GM10266 (cell line): Measurements from ENCODE around the gene CNOT2.

ENCODE experiments used
- DNase-seq: peaks from one replicate; pipeline ENCODE4 v3.0.0; 2012; ENCODE audit errors: extremely low spot score
- TF ChIP-seq, protein P1 (sequence below): IDR thresholded peaks from 2 replicates; pipeline ENCODE4 v1.5.1; 2012; ENCODE audit warnings: mild to moderate bottlenecking, low read depth; ENCODE audit not compliant: control insufficient read depth, insufficient read depth; ENCODE audit errors: missing control alignments

The CNOT2 gene

DNA sequence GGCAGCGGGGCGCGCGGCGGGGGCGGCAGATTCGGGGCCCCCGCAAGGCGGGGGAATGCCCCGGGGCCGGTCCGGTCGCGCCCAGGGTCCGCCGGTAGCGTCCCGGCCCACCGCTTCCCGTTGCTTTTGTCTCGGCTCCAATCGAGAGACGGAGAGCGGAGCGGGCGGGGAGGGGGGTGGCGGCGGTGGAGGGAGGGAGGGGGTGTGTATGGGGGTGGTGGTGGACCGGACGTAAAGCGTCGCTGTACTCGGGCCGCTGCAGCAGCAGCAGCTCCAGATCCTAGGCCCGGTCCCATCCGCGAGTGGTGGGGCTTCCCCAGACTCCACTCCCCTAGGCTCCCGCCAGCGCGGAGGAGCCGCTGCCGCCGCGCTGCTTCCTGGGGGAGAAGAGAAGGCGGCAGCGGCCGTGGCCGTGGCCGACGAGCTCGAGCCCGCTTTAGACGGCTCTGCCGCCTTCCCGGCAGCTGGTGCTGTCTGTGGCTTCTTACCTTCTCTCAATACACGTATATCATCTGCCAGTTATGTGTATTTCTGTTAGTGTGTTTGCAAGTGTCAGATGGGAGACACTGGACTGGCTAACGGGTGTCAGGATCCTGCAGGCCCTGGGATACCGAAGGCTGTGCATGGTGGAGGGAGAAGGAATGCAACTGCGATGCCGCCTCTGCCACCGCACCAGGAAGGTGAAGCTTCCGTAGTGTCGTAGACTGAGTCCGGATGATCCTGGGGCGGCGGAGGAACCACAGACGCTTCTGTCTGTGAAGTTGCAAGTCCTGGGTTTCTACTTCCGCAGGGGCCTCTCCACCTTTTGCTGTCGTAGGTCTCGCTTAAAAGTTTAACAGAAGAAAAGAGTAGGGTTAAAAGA, 508 bp downstream of the CNOT2 start:
- TF ChIP-seq, protein P1, sequence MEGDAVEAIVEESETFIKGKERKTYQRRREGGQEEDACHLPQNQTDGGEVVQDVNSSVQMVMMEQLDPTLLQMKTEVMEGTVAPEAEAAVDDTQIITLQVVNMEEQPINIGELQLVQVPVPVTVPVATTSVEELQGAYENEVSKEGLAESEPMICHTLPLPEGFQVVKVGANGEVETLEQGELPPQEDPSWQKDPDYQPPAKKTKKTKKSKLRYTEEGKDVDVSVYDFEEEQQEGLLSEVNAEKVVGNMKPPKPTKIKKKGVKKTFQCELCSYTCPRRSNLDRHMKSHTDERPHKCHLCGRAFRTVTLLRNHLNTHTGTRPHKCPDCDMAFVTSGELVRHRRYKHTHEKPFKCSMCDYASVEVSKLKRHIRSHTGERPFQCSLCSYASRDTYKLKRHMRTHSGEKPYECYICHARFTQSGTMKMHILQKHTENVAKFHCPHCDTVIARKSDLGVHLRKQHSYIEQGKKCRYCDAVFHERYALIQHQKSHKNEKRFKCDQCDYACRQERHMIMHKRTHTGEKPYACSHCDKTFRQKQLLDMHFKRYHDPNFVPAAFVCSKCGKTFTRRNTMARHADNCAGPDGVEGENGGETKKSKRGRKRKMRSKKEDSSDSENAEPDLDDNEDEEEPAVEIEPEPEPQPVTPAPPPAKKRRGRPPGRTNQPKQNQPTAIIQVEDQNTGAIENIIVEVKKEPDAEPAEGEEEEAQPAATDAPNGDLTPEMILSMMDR = no peak
- peak; percentile 73 for DNase-seq

DNA sequence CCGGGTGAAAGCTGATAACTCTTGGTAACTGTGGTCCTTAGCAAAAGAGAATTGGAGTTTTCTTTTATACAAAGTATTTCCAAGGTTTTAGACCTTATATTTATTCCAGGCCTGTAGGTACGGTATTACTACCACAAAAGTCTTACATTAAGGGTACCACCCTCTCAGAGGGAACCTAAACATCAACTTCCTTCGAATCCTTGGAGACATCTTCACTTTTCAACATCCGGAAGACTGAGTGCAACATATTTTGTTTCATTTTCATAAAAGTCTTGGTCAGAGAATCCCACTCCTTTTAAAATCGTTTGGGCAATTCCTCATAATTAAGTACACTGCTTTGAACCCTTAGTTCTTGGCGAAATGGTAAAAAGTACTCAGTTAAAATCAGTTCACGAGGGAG, 1.2 kb downstream of the CNOT2 start:
- TF ChIP-seq, protein P1 = no peak
- no peak for DNase-seq

DNA sequence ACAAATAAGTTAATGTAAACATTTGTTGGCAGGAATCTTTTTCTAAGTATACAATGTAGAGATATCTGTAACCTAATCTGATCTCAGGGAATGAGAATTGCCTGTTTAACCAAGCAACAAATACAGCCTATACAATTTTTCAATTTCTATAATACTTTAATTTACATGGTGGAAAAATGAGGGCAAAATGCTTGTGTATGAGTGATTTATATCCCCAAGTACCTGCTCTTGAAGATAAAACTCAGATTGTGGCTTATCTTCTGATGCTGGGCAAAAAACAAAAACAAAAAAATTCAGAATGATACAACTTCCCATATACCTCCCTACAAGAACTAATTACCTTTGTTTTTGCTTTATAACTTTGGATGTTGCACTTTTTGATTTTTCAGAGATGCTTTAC, 2.2 kb downstream of the CNOT2 start:
- TF ChIP-seq, protein P1 = no peak
- no peak for DNase-seq

DNA sequence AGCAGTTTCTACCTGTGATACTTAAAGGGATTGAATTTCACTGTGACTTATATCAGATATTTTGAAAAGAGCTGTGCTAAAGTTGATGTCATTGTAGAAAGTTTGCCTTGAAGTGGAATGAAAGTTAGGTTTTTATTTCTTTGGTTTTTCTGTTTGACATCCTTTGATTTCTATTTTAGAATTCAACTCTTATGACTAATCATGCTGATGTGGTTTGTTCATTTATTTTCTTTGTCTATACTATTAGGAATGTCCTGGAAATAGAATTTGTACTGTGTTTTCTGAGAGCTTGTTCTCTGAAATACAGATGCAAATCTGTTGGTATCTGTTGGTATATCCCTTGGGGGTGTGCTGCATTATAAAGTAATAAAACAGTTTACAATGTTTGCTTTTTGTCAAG, 3.3 kb downstream of the CNOT2 start:
- TF ChIP-seq, protein P1 = no peak
- DNase-seq = no peak

DNA sequence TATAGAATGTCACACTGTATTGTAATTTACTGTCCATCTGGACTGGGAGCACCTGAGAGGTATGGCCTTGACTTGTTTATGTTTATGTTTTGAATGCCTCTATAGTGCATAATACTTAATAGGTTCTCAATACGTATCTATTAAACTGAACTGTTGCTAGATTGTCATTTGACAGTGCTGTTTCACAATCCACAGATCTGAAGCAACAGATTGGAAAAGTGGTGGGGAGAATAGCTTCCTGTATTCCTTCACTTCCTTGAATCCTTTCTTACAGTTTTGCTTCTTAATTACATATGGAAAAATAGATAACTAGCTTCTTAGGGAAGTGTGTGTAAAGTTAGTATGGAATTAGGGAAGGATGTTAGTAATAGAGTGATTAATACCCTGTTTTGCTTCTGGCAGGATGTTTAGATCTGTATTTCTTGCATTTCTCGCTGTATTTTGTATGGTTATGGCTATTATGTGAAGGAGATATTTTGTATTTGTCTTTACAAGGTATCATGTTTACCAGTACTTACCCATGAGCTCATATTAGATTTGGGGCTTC, 4.5 kb downstream of the CNOT2 start:
- TF ChIP-seq, protein P1 = no peak
- DNase-seq = no peak

DNA sequence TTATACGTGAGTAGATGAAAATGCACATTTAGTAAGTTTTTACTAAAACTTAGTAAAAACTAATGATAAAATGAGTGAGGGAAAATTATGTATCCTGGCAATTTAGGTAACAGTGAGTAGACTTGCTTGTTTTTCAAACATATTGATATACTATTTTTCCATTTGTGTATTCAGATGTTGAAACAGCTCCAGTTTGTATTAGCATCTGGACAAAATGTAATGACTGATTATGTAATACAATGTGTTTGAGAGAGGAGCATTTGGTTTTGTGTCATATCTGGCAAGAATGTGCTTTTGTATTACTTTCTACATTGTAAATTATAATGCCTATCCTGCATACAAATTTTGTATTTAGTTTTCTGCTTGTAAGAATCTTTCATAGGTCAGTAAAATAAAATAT, 5.6 kb downstream of the CNOT2 start:
- no peak for DNase-seq
- TF ChIP-seq, protein P1 = no peak

DNA sequence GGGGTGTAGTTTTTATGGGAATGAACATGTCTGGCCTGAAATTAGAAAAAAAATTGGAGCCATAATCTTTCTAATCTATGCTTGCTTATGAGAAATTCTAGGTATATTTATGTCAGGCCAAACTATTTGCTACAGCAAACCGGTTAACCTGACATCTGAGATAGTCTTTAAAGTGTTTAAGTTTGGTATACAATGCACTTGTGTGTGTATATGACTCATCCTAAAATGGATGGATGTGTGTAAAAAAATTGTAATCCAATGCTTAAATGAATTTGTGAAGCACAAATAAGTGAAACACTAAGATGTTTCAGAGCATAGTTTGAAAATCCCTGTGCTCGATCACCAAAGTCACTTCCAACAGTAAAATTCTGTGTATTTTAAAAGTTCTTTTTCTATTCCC, 6.7 kb downstream of the CNOT2 start:
- no peak for DNase-seq
- TF ChIP-seq, protein P1 = no peak
